Omental fat pad (tissue), 4 donors: ENCODE data around the gene METTL15. TPM values are rescaled to one million over a fixed set of nuclear protein-coding genes. Genes with fewer than 3 reads are reported as not detected.
"Not testable (repeated sequence)": the region's sequence is repeated elsewhere in the genome, so short reads cannot be mapped to it uniquely, and the experiment has no call there.

ENCODE experiments used
- ATAC-seq: fragments of 150-250 bp; one replicate; pipeline ENCODE4 v1.9.1; 2016; ENCODE audit warnings: mild to moderate bottlenecking, moderate library complexity; ENCODE audit not compliant: low FRiP score
- DNase-seq: peaks from one replicate; pipeline ENCODE4 v3.0.0-alpha.2; 2019; ENCODE audit warnings: low spot score
- CTCF ChIP-seq, 3 donors: fragments of 450-650 bp; IDR thresholded peaks; one replicate each; pipeline ENCODE4 v1.5.1; 2016 to 2017; ENCODE audit warnings: antibody characterized with exemption in 3 of 3, mild to moderate bottlenecking in 3 of 3, moderate library complexity in 2 of 3
- small RNA-seq: library from RNA; depleted of rRNA; stranded (forward); fragments of <200 nt; gene quantifications from one replicate; pipeline ENCODE3, GENCODE V24; 2016
- total RNA-seq, 4 donors: library from RNA; depleted of rRNA; stranded (reverse); fragments of >200 nt; gene quantifications; one replicate each; pipeline ENCODE4 v1.1.0, GENCODE V29; 2016

The METTL15 gene
- total RNA-seq, 4 donors from 2014 or later, result 4.9 to 11.8 (median 9.4) TPM

GRCh38 chr11:28366549-28367346, 258.6 kb downstream of the METTL15 start:
- DNase-seq, result no peak
- ATAC-seq, result no peak
- no peak for TF ChIP-seq CTCF (IDR thresholded peaks at IDR 0.05)

GRCh38 chr11:28378095-28378494, 269.9 kb downstream of the METTL15 start:
- ATAC-seq, DNase-seq: not testable (repeated sequence)

Small RNAs within 50 kb of the gene (small RNA-seq; reads per million reads assigned to genes)
- gene AC023206.1, result not detected

Other genes with a start within 250 kb of the METTL15 start
- 1 to 10 TPM in 3 of 4 donors, under 1 TPM in 1; 0.25 to 1.7 (median 1.2) TPM for gene KIF18A, start 232 bp upstream of the METTL15 start, total RNA-seq